Measurements from ENCODE around the gene ZNF350.

GRCh38 chr19:51970718-51971117 lies 15.9 kb downstream of the ZNF350 start:
- TF ChIP-seq CTCF (IDR thresholded peaks at IDR 0.05; ENCODE audit: insufficient read depth, low read depth, low read length) (no peak), EZH2 (IDR thresholded peaks at IDR 0.05; ENCODE audit: insufficient read depth, low read length) (no peak)

All from astrocyte (in vitro differentiated cells and primary cell).